ENCODE data around the gene CLSTN2. TPM values are rescaled to one million over a fixed set of nuclear protein-coding genes. Genes with fewer than 3 reads are reported as not detected.

The CLSTN2 gene
- total RNA-seq, 1 experiment from 2014 or later, result 0.68 TPM

GRCh38 chr3:140532793-140533330 lies 597.9 kb downstream of the CLSTN2 start:
- Histone ChIP-seq H3K79me1 (ENCODE audit: insufficient read depth, low read depth, low read length, poor library complexity, severe bottlenecking) (no peaks in the 10 kb centered on the region), H3K9ac (ENCODE audit: extremely low read depth, insufficient read length, low read length) (no peak overlapping the region), H3K79me2 (ENCODE audit: insufficient read depth, low read length) (no peaks in the 10 kb centered on the region), H2BK20ac (ENCODE audit: low read depth, low read length, poor library complexity, severe bottlenecking) (no peak overlapping the region), H2BK12ac (ENCODE audit: insufficient read length, low read depth, low read length) (no peak overlapping the region), H3K18ac (ENCODE audit: insufficient read length, low read depth, low read length) (no peak overlapping the region), H2BK120ac (ENCODE audit: low read depth, low read length, poor library complexity, severe bottlenecking) (no peak overlapping the region), H2BK5ac (ENCODE audit: insufficient read length, low read length) (no peak overlapping the region), H4K20me1 (ENCODE audit: control insufficient read depth, insufficient read depth, insufficient read length) (no peaks in the 10 kb centered on the region), H3K23ac (ENCODE audit: insufficient read length, low read depth, low read length) (no peak overlapping the region), H4K91ac (ENCODE audit: insufficient read length, low read depth, low read length) (no peak overlapping the region), H3K4me2 (ENCODE audit: insufficient read depth, insufficient read length, low read length) (no peak overlapping the region), H2AFZ (ENCODE audit: low read length) (no peak overlapping the region), H3K27ac (ENCODE audit: insufficient read length, low read depth, low read length) (no peak overlapping the region), H2AK5ac (ENCODE audit: insufficient read length, low read length) (no peak overlapping the region), H2BK15ac (ENCODE audit: low read depth, low read length) (no peak overlapping the region), H3K9me3 (ENCODE audit: control insufficient read depth, low read depth, low read length) (no peaks in the 10 kb centered on the region), H4K8ac (replicated peaks; ENCODE audit: insufficient read length, low read depth, low read length) (no peak overlapping the region), H3K23me2 (ENCODE audit: insufficient read length, low read depth, low read length, poor library complexity, severe bottlenecking) (no peaks in the 10 kb centered on the region), H3K4me1 (ENCODE audit: insufficient read depth, low read length) (no peaks in the 10 kb centered on the region), H3K4ac (ENCODE audit: low read depth, low read length) (no peak overlapping the region), H3K27me3 (ENCODE audit: insufficient read depth, low read length) (no peaks in the 10 kb centered on the region), H3K14ac (ENCODE audit: insufficient read depth, low read length) (no peak overlapping the region), H3K56ac (ENCODE audit: insufficient read length, low read depth, low read length) (no peak overlapping the region), H3T11ph (ENCODE audit: low read length) (no peak overlapping the region), H4K5ac (ENCODE audit: insufficient read length, low read depth, low read length) (no peak overlapping the region)
- no peaks in the 10 kb centered on the region for H3K27me3 Mint-ChIP-seq (ENCODE audit: low read depth)
- peaks cover 0 to 5% of the 10 kb centered on the region in 2 experiments; a peak in 2 of 4 replicates for H3K4me1 Mint-ChIP-seq
- peaks cover 0 to 5% of the 10 kb centered on the region in 2 experiments; a peak in 1 of 5 replicates for H3K9me3 Mint-ChIP-seq
- no peak for DNase-seq
- WGBS (ENCODE audit: extremely low coverage, insufficient read length, low lambda C conversion rate), result no CpG with 5 or more reads among the region's 2 CpGs
- no peak overlapping the region for H3K27ac Mint-ChIP-seq
- H3K36me3 Mint-ChIP-seq (ENCODE audit: insufficient read depth in 1 of 3, low read depth in 3 of 3), result no peaks in the 10 kb centered on the region; a peak in 1 of 7 replicates
- H3K4me3 Mint-ChIP-seq, result no peak overlapping the region
- TF ChIP-seq CTCF (conservative IDR thresholded peaks at IDR 0.05), result no peak

Data from H9 (cell line).